Ovary (tissue), 3 donors: Measurements from ENCODE around the gene TACR2.

Experiments used
- EP300 ChIP-seq: sonication (generic); formaldehyde crosslinking; IDR thresholded peaks from one replicate; pipeline ENCODE4 v1.6.1; 2017; ENCODE audit warnings: antibody characterized with exemption
- POLR2A ChIP-seq: fragments of 450-650 bp; IDR thresholded peaks from one replicate; pipeline ENCODE4 v1.6.1; 2017; ENCODE audit warnings: antibody characterized with exemption, mild to moderate bottlenecking, moderate library complexity
- TF ChIP-seq, protein P1 (sequence below), 3 donors: fragments of 450-650 bp in 2 of 3; fragments of 200-600 bp in 1 of 3; IDR thresholded peaks; one replicate each; pipeline versions ENCODE4 v1.5.1 to v1.8.0; 2016 to 2022; ENCODE audit warnings: antibody characterized with exemption in 3 of 3, mild to moderate bottlenecking in 1 of 3
- donor health status: DM: no; HTN: no; CAD: no.

DNA sequence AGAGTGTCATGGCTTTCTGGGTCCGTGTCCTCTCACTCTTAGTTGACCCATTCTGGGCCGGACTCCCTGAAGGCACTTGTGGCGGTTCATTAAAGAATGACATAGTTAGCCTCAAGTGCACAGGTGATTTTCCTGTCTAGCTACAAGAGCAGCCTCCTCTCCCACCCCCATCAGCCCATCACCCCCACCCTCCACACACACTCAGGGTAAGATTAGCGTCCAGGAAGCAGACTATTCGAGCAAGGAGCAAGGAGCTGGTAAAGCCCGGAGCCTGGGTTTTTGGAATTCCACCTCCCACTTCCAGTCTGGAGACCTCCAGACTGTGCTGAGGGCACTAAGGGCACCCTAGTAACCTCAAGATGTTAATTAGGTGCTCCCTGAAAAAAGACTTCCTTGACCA, 39.5 kb downstream of the TACR2 start:
- TF ChIP-seq, protein P1, sequence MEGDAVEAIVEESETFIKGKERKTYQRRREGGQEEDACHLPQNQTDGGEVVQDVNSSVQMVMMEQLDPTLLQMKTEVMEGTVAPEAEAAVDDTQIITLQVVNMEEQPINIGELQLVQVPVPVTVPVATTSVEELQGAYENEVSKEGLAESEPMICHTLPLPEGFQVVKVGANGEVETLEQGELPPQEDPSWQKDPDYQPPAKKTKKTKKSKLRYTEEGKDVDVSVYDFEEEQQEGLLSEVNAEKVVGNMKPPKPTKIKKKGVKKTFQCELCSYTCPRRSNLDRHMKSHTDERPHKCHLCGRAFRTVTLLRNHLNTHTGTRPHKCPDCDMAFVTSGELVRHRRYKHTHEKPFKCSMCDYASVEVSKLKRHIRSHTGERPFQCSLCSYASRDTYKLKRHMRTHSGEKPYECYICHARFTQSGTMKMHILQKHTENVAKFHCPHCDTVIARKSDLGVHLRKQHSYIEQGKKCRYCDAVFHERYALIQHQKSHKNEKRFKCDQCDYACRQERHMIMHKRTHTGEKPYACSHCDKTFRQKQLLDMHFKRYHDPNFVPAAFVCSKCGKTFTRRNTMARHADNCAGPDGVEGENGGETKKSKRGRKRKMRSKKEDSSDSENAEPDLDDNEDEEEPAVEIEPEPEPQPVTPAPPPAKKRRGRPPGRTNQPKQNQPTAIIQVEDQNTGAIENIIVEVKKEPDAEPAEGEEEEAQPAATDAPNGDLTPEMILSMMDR (IDR thresholded peaks at IDR 0.05) = no peak
- TF ChIP-seq POLR2A = no peak
- no peak for TF ChIP-seq EP300
